OCI-LY3 (cell line): Measurements from ENCODE around the gene C11orf68.
A peak's percentile ranks its signal among the peaks of the same experiment; 100 is the strongest.

Source experiments
- H2AFZ ChIP-seq: fragments of 200-600, 300-600 bp; shearing (Covaris generic); 2 replicates; pipeline ENCODE4 v1.6.0; 2014; ENCODE audit warnings: antibody characterized with exemption, low read depth, low read length
- H3K27ac ChIP-seq: fragments of 200-600, 300-600 bp; sonication (generic); 2 replicates; pipeline ENCODE4 v1.5.1; 2014; ENCODE audit warnings: mild to moderate bottlenecking, low read length, moderate library complexity, mixed read lengths
- H3K27me3 ChIP-seq: fragments of 200-600, 300-600 bp; sonication (generic); 2 replicates; pipeline ENCODE4 v1.6.1; 2014; ENCODE audit warnings: low read depth, low read length, mixed read lengths
- H3K36me3 ChIP-seq: fragments of 200-600, 300-600 bp; sonication (generic); replicated peaks from 2 replicates; pipeline ENCODE3; 2014; ENCODE audit warnings: low read depth, low read length, mixed read lengths
- H3K4me1 ChIP-seq: fragments of 300-600, 200-600 bp; sonication (generic); 2 replicates; pipeline ENCODE4 v1.6.1; 2014; ENCODE audit warnings: low read length, mixed read lengths
- H3K4me2 ChIP-seq: fragments of 200-600, 300-600 bp; sonication (generic); 2 replicates; pipeline ENCODE4 v1.6.1; 2014; ENCODE audit warnings: low read length, mixed read lengths
- H3K4me3 ChIP-seq: fragments of 300-600, 200-600 bp; sonication (generic); 2 replicates; pipeline ENCODE4 v1.5.1; 2014; ENCODE audit warnings: antibody characterized with exemption, mild to moderate bottlenecking, low read length, moderate library complexity
- H3K79me2 ChIP-seq: fragments of 300-600, 200-600 bp; shearing (Covaris generic); 2 replicates; pipeline ENCODE4 v1.6.1; 2014; ENCODE audit warnings: mild to moderate bottlenecking, low read length, mixed read lengths
- H3K9ac ChIP-seq: fragments of 300-600, 200-600 bp; shearing (Covaris generic); 2 replicates; pipeline ENCODE4 v1.6.0; 2014; ENCODE audit warnings: mild to moderate bottlenecking, low read length, moderate library complexity
- H3K9me3 ChIP-seq: fragments of 200-600, 300-600 bp; shearing (Covaris generic); 2 replicates; pipeline ENCODE4 v1.6.1; 2014; ENCODE audit warnings: low read length, mixed read lengths; ENCODE audit not compliant: insufficient read depth
- H4K20me1 ChIP-seq: fragments of 200-600, 300-600 bp; sonication (generic); 2 replicates; pipeline ENCODE4 v1.6.1; 2016; ENCODE audit warnings: low read length, mixed read lengths; ENCODE audit not compliant: insufficient read depth
- CTCF ChIP-seq: fragments of 200-600, 300-600 bp; sonication (generic); IDR thresholded peaks from 2 replicates; pipeline ENCODE4 v1.5.1; 2014; ENCODE audit warnings: antibody characterized with exemption, low read length, low read depth
- EZH2phosphoT487 ChIP-seq: fragments of 200-600 bp; shearing (Covaris generic); IDR thresholded peaks from 2 replicates; pipeline ENCODE4 v1.6.1; 2018; ENCODE audit warnings: antibody characterized with exemption, mixed run types, low read depth

Gene C11orf68

GRCh38 chr11:65916391-65916790, 2.5 kb downstream of the C11orf68 start:
- H3K4me1 ChIP-seq, result peaks cover 35% of the 10 kb centered on the region
- H3K4me3 ChIP-seq, result no peak overlapping the region
- H3K4me2 ChIP-seq, result no peak overlapping the region
- H3K79me2 ChIP-seq, result peaks cover 27% of the 10 kb centered on the region
- H3K9ac ChIP-seq, result no peak overlapping the region
- H2AFZ ChIP-seq, result no peak overlapping the region
- H3K36me3 ChIP-seq, result peaks cover 10% of the 10 kb centered on the region
- no peaks in the 10 kb centered on the region for H3K27me3 ChIP-seq
- H3K27ac ChIP-seq, result no peak overlapping the region
- TF ChIP-seq CTCF (no peak), EZH2phosphoT487 (no peak)
- no peaks in the 10 kb centered on the region for H4K20me1 ChIP-seq
- no peaks in the 10 kb centered on the region for H3K9me3 ChIP-seq

GRCh38 chr11:65915821-65916251, 3.0 kb downstream of the C11orf68 start:
- Histone ChIP-seq H3K27ac (no peak overlapping the region), H3K9ac (no peak overlapping the region), H3K27me3 (no peaks in the 10 kb centered on the region), H2AFZ (no peak overlapping the region), H3K9me3 (no peaks in the 10 kb centered on the region), H4K20me1 (no peaks in the 10 kb centered on the region), H3K4me3 (no peak overlapping the region), H3K4me1 (peaks cover 36% of the 10 kb centered on the region), H3K4me2 (no peak overlapping the region), H3K79me2 (peaks cover 27% of the 10 kb centered on the region), H3K36me3 (peaks cover 10% of the 10 kb centered on the region)
- TF ChIP-seq EZH2phosphoT487, result no peak
- no peak for TF ChIP-seq CTCF

- Histone ChIP-seq H3K9ac (no peak overlapping the region), H3K4me3 (no peak overlapping the region), H3K27ac (no peak overlapping the region), H3K36me3 (peaks cover 5% of the 10 kb centered on the region), H3K27me3 (no peaks in the 10 kb centered on the region), H3K4me2 (no peak overlapping the region), H3K9me3 (no peaks in the 10 kb centered on the region), H2AFZ (no peak overlapping the region), H4K20me1 (no peaks in the 10 kb centered on the region), H3K4me1 (peaks cover 31% of the 10 kb centered on the region), H3K79me2 (peaks cover 23% of the 10 kb centered on the region)
- TF ChIP-seq EZH2phosphoT487 (no peak), CTCF (no peak)
Observed at GRCh38 chr11:65915101-65915820, 3.6 kb downstream of the C11orf68 start.

GRCh38 chr11:65912845-65913244, 6.0 kb downstream of the C11orf68 start:
- TF ChIP-seq CTCF (no peak), EZH2phosphoT487 (no peak)
- no peak overlapping the region for H3K4me3 ChIP-seq
- H3K9me3 ChIP-seq, result no peaks in the 10 kb centered on the region
- H4K20me1 ChIP-seq, result no peaks in the 10 kb centered on the region
- H3K27me3 ChIP-seq, result peaks cover 13% of the 10 kb centered on the region
- H3K79me2 ChIP-seq, result peaks cover 9% of the 10 kb centered on the region
- H3K9ac ChIP-seq, result no peak overlapping the region
- peaks cover 5% of the 10 kb centered on the region for H3K36me3 ChIP-seq
- H2AFZ ChIP-seq, result no peak overlapping the region
- no peak overlapping the region for H3K27ac ChIP-seq
- peaks cover 29% of the 10 kb centered on the region for H3K4me1 ChIP-seq
- H3K4me2 ChIP-seq, result peak overlapping the region; percentile 48
